Astrocyte of the cerebellum (primary cell): Measurements from ENCODE around the gene ZNF14.

Source experiments
- DNase-seq: peaks from one replicate; pipeline ENCODE4 v3.0.0-alpha.2; 2011; ENCODE audit warnings: low read depth
- H3K4me3 ChIP-seq: 2 replicates; pipeline ENCODE4 v1.5.1; 2011; ENCODE audit warnings: mild to moderate bottlenecking, low read depth, low read length, moderate library complexity
- in situ Hi-C: cut with HindIII; loops from 2 replicates; pipeline ENCODE4 v1.10.0; 2017; ENCODE audit warnings: low sequenced_read_pairs
- TF ChIP-seq, protein P1 (sequence below): IDR thresholded peaks from 2 replicates; pipeline ENCODE4 v1.5.1; 2012; ENCODE audit warnings: low read length, low read depth, moderate library complexity, mild to moderate bottlenecking; ENCODE audit errors: missing control alignments

The ZNF14 gene

GRCh38 chr19:19749117-19749907, 16.4 kb upstream of the ZNF14 start:
- TF ChIP-seq, protein P1, sequence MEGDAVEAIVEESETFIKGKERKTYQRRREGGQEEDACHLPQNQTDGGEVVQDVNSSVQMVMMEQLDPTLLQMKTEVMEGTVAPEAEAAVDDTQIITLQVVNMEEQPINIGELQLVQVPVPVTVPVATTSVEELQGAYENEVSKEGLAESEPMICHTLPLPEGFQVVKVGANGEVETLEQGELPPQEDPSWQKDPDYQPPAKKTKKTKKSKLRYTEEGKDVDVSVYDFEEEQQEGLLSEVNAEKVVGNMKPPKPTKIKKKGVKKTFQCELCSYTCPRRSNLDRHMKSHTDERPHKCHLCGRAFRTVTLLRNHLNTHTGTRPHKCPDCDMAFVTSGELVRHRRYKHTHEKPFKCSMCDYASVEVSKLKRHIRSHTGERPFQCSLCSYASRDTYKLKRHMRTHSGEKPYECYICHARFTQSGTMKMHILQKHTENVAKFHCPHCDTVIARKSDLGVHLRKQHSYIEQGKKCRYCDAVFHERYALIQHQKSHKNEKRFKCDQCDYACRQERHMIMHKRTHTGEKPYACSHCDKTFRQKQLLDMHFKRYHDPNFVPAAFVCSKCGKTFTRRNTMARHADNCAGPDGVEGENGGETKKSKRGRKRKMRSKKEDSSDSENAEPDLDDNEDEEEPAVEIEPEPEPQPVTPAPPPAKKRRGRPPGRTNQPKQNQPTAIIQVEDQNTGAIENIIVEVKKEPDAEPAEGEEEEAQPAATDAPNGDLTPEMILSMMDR: no peak
- H3K4me3 ChIP-seq: no peak overlapping the region
- no peak for DNase-seq
- in situ Hi-C loops: no loop called here

- DNase-seq: no peak
- in situ Hi-C loops: no loop called here
- TF ChIP-seq, protein P1: no peak
- H3K4me3 ChIP-seq: no peak overlapping the region
Measured at GRCh38 chr19:19748249-19748938, 15.5 kb upstream of the ZNF14 start.

GRCh38 chr19:19747357-19748220, 14.7 kb upstream of the ZNF14 start:
- no peak overlapping the region for H3K4me3 ChIP-seq
- DNase-seq: no peak
- TF ChIP-seq, protein P1: no peak
- in situ Hi-C loops: no loop called here

GRCh38 chr19:19746286-19747213, 13.6 kb upstream of the ZNF14 start:
- in situ Hi-C loops: no loop called here
- no peak for DNase-seq
- H3K4me3 ChIP-seq: no peak overlapping the region
- TF ChIP-seq, protein P1: no peak

DNA sequence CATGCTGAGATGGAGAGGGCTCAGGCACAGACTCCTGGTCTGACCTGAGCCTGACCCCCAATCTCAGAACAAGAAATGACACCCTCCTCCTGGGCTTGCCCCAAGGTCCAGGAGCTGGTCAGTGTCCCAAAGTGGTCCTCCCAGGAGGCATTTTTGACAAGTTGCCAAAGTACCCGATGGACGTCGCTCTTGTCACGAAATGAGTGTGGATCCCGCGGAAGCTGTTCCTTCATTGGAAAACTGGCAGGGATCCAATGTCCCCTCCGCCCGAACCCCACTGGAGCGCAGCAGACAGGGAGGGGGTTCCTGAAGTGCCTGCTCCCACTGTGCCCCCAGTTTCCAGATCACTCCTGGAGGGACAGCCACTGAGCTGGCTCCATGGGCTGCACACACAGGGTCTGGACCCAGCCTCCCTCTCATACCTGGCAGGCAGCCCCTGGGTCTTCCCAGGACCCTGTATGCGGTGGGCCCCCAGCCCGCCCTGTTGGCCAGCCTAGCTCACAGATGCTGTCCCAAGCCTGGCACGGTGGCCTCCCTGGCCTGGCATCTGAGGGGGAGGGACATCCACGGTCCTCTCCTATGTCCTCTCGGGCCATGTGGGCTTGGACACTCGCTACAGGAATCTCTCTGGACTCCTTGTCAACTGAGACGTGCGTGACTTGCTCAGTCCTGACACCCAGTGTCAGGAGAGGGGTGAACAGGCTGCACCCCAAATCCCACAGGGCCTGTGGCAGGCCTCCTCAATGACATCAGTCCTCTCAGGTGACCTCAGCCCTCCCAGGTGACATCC, 12.8 kb upstream of the ZNF14 start:
- TF ChIP-seq, protein P1: no peak
- H3K4me3 ChIP-seq: no peak overlapping the region
- in situ Hi-C loops: no loop called here
- no peak for DNase-seq
